NAMALWA (cell line): Measurements from ENCODE around the gene BIVM.

Source experiments
- DNase-seq: peaks from one replicate; pipeline ENCODE4 v3.0.0-alpha.2; 2015; ENCODE audit warnings: low spot score

The BIVM gene

GRCh38 chr13:102788683-102789082, 10.2 kb upstream of the BIVM start:
- no peak for DNase-seq

DNA sequence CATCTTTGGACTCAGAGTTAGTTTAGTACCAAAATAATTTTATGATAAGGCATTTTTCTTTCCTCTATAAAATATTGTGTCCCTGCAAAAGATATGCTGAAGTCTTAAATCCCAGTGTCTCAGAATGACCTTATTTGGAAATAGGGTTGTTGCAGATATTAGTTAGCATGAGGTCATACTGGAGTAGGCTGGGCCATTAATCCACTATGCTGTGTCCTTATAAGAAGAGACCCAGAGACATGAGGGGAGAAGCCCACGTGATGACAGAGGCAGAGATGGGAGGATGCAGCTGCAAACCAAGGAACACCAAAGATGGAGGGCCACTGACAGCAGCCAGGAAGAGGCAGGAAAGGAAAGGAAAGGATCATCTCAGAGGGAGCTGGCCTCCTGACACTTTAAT, 6.5 kb upstream of the BIVM start:
- no peak for DNase-seq

GRCh38 chr13:102793611-102794355, 5.1 kb upstream of the BIVM start:
- no peak for DNase-seq

DNA sequence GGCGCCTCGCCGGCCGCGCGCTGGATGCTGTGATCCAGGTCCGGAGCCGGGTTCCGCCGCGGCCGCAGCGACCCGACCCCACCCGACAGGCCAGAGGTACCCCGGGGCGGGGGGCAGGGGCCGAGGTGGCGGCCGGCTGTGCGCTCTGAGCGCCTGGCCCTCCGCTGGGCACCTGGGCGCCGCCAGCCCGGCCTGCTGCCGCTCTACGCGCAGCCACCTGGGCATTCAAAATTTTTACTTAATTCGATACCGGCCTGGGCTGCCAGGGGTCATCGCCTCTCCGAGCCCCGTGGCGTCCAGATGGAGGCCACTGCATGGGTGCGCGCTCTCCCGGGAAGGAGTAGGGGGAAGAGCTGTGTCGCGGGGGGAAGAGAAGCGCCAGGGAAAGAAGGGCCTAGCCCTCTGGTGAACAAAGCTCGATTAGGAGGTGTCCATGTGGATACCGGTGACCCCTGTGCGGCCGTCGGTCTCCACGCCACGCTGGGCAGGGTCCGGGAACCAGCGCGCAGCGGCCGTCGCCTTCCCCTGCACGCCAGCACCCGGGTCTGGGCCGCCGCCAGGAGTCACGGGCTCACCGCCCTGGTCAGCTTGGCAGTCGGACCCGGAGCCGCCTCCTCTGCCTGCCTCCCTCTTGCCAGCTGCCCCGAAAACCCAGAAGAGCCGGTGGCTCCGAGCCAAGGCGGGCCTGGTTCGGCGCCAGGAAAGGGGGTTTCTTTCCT, 666 bp downstream of the BIVM start:
- no peak for DNase-seq

DNA sequence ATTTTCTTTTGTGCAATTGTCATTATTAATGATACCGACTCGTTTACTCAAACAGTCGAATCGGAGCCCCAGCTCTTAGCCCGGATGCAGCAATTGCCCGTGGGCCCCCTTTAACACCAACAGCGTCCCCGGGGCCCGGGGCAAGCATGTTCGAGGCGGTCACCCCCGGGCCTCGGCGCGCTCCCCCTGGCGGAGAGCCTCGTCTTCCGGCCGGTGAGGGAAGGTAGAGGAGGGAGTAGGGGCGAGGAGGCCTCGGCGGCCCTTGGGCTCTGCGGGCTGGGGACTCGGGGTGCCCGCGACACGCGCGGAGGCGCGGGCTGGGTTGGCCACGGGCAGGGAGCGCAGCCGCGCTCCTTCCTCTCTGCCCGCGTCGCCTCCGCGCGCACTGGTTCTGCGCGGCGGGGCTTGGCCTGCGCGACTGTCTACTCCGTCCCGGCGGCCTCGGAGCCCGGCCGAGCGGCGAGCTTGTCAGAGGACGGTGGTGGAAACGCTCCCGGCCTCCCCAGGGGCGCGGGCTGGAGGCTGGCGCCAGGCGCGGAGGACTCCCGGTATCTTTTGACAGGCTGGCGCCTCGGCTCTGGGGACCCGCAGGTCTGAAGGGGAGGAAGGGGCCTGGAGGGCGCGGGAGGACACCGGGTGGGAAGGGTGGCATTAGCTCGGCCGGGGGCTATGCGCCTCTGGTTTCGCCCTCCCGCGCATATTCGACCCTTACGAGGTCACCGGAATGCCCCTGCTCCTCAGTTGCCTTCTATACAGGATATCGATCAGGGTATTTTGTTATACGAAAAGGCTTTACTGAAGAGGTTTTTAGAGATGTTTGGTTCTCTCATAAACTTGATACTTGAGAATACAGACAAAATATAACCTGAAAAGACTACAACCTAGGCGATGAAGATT, 1.5 kb downstream of the BIVM start:
- peak; percentile 84 for DNase-seq

DNA sequence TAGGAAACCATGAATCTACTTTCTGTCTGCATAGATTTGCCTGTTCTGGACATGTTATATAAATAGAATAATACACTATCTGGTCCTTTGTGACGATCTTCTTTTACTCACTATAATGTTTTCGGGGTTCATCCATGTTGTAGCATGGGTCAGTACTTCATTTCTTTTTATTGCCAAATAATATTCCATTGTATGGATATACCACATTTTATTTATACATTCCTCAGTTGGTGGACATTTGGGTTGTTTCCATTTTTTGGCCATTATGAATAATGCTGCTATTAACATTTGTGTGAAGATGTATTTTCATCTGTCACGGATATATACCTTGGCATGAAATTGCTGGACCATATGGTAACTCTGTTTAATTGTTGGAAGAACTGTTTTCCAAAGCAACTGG, 6.8 kb downstream of the BIVM start:
- no peak for DNase-seq

DNA sequence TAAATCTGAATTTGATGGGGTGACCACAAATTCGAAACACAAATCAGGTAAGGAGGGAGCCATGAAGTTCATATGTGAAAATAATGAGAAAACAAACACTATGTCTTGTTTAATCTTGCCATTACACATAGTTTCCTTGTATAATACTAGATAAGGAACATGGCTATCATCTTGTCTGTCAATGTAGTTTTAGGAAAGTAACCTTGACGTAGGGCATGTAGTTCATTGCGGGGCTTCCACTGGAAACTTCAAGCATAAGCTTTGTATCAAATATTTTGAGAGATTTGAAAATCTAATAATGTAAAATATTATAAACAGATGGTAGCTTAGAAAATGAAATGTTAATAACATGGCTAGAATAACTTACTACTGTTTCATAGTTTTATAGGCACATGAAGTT, 8.8 kb downstream of the BIVM start:
- no peak for DNase-seq

GRCh38 chr13:102812611-102813287, 13.8 kb downstream of the BIVM start:
- no peak for DNase-seq

- DNase-seq = no peak
Observed at GRCh38 chr13:102814025-102814607, 15.2 kb downstream of the BIVM start.

DNA sequence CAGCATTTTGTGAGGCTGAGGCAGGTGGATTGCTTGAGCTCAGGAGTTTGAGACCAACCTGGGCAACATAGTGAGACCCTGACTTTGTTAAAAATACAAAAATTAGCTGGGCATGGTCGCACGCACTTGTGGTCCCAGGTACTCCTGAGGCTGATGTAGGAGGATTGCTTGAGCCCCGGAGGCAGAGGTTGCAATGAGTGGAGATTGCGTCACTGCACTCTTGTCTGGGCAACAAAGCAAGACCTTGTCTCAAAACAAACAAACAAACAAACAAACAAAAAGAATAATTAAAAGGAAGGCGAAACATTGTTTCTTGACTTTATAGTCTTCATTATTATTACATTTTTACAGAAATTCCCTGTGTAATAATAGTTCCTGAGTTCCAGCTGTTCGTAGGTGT, 15.9 kb downstream of the BIVM start:
- no peak for DNase-seq

- DNase-seq = no peak
Observed at GRCh38 chr13:102815788-102816187, 16.9 kb downstream of the BIVM start.

GRCh38 chr13:102816708-102817107, 17.8 kb downstream of the BIVM start:
- DNase-seq = no peak

- DNase-seq = no peak
Observed at GRCh38 chr13:102817241-102817640, 18.3 kb downstream of the BIVM start.

DNA sequence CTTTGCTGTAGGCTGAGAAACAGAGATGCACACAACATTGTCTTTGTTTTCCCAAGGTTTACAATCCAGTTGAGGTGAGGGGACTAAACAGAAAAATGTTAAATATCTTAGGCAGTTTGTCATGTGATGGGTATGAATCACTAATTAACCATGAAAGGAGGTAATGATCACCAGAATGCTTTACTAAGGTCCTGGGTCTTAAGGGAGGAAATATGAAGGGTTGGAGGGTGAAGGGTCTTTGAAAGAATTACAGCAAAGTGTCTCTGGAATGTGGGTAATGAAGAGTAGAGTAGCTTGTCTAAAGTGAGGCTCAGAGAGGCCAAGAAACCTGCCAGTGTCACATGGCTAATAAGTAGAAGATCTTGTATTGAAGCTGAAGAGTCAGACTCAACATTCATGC, 19.0 kb downstream of the BIVM start:
- DNase-seq = no peak

- no peak for DNase-seq
Observed at GRCh38 chr13:102825400-102825799, 26.5 kb downstream of the BIVM start.

GRCh38 chr13:102825921-102826706, 27.2 kb downstream of the BIVM start:
- DNase-seq = no peak

DNA sequence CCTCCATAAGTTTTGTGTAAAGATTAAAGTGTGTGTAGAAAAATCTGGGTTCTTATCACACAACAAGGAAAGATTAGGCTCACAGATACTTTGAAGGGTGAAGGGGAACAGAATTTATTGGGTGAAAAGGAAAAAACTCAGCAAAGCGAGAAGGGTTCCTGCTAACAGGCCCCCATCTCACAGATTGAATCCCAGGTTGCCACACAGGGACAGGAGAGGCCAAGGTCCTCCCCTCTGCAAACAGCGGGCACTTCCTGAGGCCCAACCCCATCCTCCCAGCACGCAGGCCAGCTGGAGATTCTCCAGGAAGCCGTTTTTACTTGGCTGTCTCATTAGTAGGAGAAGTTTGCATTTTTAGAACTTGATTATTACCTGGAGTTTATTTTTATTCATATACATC, 31.7 kb downstream of the BIVM start:
- DNase-seq = no peak

DNA sequence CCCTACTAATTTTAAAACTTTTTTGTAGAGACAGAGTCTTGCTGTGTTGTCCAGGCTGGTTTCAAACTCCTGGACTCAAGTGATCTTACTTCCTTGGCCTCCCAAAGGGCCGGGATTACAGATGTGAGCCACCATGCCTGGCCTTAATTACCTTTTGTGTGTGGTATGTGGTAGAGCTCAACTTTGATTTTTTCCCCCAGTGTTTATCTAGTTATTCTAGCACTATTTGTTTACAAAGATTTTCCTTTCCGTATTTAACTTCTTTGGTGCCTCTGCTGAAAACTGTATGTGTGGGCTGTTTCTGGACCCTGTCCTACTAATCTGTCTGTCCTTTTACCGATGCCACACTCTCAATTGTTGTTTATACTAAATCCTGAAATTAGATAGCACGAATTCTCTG, 37.6 kb downstream of the BIVM start:
- no peak for DNase-seq

DNA sequence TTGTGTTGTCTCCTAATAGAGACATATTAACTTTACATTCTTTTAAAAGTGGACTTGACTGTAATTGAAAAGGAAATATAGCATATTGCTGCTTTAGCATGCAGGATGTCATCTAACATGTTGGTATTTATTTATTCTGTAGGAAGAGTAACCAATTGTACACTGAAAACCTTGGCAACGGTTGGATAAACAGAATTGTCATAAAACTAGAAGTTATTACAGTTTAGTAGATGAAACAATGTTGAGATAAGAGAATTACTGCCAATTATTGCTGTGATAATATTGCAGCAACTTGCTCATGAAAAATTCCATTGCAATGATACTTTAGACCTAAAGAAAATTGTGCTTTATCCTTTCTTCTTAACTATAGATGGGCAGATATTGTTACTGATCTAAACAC, 39.4 kb downstream of the BIVM start:
- no peak for DNase-seq

DNA sequence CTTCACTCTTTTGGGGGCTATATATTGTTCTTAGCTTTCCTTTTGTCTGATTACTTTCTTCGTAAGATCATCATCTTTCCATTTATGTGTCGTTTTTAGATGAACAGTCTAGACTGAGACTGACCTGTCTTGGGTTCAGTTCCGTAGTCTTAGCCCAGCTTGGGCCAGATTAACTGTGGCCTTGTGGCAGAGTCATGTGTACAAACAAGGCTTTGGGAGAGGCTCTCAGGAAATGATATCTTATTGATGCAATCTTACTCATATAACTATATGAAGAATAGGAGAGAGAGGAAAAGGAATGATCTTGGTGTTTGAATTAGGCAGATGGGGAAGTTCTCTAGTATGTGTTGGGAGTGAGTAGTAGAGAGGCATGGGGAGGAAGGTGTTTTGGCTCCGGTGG, 40.1 kb downstream of the BIVM start:
- DNase-seq = no peak

GRCh38 chr13:102839462-102839861, 40.5 kb downstream of the BIVM start:
- no peak for DNase-seq
